HG02678 (cell line): ENCODE results near the gene ELOVL5.

Source experiments
- ATAC-seq: cut with Tn5 transposase; IDR thresholded peaks from one replicate; pipeline ENCODE4 v1.9.1; 2021; ENCODE audit warnings: mild to moderate bottlenecking, moderate library complexity; ENCODE audit not compliant: unreplicated experiment

Gene ELOVL5

DNA sequence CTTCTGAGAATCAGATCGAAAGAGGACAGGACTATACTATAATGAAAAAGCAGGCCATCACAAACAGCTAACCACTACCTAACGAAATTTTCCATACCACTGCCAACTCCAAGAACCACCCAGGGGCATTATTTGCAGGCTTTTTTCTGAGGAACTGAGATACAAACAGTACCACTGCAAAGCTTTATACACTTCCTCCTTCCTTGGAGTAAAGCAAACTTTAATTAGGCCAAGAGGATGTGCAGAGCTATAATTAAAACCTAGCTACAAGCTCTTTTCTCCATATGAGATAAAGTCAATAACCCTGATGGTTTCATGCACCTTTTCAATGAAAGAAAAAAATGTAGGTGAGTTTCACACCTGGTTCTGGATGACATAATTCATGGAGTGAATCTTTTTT lies 68.5 kb downstream of the ELOVL5 start:
- no peak for ATAC-seq

DNA sequence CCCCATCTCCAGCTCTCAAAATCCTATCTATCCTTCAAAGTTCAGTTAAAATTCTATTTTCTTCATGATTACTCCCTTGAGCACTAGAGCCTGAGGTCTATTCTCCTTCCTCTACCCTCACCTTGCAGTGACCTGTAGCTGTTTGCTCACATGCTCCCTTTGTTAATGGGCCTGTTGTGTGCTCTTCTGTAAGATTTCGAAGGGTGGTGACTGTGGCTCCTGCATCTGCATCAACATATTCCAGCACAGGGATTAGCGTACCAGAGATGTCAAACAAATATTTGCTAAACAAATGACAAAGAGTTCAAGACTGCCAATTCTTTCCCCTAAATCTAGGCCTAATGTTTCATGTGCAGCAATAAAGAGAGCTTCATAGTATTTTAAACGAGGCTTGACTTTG lies 69.5 kb downstream of the ELOVL5 start:
- no peak for ATAC-seq

DNA sequence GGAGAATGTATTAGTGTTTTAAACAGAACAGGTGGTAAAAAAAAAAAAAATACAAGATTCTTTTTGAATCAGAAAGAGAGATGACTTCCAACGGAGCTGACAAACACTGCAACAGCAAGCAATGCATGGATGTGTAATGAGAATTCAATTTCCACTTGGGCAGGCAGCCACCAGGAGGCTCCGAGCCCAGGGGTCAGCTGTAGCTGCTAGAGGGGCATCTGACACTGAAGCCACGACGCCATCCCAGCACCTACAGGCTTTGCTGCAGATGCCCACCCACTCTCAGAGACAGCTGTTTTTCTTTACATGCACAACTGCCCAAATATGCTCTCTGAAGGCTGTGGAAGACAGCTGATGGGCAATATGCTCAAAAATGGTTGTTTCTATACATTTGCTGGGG lies 75.4 kb downstream of the ELOVL5 start:
- no peak for ATAC-seq

DNA sequence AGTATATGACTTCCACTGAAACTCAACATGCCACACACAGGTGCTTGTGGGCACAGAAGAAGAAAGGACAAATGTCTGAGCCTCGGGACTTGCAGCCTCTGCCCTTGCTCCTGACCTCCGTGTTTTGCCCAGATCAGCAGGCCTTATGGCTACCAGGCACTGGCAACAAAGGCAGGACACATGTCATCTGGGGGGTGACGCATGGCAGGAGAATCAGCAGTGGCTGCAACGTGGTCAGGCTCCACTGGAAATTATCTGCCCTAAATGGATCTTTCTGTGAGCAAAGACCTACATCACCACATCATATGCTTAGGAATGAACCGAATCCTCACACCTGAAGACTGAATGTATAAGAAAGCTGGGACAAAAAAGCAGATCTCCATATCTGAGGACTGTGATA lies 78.9 kb downstream of the ELOVL5 start:
- no peak for ATAC-seq

DNA sequence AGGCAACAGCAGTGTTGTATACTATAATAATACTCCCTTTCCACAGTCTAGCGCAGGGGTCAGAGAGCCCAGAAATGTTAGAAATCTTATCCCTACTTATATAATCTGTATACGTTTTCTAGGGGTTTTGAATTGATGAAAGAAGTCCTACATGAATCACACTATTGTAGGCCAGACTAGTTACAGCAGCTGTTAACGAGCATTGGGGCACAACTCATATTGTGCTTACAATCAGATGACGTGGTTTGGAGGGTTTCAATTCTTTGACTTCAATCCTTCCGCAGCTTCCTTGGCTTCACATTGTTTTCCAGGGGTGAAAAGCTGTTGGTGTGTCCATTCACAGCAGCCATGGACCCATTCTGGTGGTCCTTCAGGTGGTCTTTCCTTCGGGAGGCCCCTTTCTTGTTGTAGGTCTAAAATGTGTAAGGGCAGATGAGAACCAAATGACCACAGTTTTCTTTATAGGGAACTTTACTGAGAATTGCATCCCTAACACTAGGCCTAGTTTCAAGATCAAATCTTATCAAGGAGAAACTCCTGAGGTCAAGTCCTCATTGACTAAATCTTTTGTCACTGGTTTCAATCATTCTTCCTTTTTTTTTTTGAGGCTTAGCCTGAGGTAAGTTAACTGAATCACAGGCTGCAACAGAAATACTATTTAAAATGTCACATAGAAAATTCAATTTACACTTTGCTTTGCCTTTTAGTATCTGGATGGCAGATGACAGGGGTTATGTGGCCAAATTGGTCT lies 79.7 kb downstream of the ELOVL5 start:
- ATAC-seq, result no peak

DNA sequence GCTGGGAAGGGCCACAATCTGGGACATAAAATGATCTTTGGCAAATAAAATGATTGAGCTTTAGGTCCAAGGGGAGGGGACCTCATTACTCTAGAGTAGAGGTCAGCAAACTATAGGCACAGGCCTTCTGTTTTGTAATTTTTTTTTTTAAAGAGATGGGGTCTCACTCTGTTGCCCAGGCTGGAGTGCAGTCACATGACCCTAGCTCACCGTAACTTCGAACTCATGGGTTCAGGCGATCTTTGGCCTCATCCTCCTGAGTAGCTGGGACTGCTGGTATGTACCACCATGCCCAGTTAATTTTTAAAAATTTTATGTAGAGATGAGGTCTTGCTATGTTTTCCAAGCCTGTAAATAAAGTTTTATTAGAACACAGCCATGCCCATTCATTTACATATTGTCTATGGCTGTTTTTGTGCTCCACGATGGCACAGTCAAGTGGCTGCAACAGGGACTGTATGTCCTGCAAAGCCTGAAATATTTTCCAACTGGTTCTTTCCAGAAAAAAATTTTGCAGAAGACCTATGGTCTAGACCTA lies 82.1 kb downstream of the ELOVL5 start:
- ATAC-seq, result no peak

DNA sequence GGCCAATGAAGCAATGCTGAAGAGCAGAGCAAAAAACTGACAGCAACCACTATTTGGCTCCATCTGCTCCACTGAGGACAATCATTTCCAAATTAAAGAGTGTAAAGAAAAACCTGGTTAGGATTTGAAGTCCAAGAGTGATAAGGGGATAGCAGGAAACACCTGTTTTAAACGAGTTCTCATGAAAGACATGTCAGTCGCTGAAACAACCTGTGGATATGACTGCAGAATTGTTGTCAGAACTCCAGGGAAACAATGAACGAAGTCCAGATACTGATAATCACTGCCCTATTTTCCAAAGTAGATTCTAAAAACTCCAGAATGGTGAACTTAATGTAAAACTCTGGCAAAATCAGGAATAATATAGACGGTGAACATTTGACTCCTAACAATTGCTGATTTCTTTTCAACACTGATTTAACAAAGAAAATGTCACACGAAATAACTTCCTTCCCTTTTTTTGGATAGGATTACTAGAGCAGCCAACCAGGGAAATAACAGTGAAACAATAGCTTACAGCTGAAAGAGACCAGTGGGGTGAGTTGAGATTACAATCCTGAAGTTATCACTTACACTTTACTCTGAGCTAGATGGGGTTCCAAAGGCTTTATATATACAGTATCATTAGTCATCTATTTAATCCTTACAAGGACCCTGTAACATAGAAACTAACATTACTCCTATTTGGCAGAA lies 83.7 kb downstream of the ELOVL5 start:
- no peak for ATAC-seq

DNA sequence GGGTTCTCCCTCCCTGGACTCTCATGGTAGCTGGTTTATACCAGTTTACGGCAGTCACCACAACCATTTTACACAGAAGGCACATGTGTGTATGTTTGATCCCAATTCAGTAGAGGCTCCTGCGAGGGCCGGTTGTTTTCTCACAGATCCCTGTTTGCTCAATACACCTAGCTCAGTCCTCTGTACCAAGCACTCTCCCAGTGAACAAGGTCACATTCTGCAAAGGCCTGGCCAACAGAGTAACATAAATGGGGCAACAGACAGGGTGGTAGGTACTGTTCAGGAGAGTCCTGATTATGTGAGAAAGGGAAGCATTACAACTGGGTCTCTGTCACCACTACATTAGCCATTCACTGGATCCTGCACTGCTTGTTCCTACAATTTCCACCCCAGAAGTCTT lies 84.4 kb downstream of the ELOVL5 start:
- ATAC-seq, result no peak

DNA sequence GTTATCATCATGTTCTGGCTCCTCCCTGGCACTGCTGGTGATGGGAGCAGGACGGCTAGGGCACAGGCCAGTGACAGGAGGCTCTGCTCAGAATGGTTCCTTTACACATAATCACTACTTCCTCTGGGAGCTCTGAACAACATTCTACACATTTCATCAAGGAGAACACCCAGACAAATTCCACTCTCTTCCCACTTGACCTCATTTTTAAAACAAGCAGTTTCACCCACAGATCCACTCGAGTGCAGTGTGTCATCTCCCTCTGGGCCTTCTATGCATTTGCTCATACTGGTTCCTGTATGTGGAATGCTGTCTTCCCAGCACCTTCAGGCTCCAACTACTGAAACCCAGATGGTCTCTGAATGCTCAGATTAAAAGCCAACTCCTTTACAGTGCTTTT lies 84.8 kb downstream of the ELOVL5 start:
- ATAC-seq, result no peak

DNA sequence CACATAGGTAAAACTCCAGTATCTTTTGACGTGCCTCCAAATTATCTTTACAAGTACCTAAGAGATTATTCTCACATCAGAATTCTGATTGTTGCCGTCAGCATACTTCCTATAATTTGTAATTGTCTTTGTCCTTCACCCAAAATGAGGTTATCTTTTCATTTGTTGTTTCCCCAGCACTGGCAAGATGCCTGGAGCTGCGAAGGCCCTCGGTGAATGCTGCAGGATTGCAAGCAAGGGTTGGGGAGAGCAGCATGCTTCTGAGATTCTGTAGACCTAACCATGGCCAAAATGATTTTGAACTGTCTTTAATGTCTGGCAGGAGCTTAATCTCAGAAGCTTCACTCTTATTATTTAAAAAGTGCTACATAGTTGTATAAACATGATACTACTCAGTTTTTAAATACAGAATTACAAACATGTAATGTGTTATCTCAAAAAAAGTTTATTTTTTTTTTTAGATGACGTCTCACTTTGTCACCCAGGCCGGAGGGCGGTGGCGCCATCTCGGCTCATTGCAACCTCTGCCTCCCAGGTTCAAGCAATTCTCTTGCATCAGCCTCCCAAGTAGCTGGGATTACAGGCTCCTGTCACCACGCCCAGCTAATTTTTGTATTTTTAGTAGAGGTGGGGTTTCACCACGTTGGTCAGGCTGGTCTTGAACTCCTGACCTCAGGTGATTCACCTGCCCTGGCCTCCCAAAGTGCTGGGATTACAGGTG lies 88.7 kb downstream of the ELOVL5 start:
- ATAC-seq, result no peak

DNA sequence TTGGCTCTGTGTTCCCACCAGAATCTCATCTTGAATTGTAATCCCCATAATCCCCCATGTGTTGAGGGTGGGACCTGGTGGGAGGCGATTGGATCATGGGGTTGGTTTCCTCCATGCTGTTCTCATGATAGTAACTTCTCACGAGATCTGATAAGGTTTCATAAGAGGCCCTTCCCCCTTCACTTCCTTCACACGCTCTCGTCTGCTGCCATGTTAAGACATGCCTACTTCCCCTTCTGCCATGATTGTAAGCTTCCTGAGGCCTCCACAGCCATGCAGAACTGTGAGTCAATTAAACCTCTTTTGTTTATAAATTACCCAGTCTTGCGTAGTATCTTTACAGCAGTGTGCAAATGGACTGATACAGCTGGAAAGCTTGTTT lies 90.0 kb downstream of the ELOVL5 start:
- ATAC-seq, result no peak

DNA sequence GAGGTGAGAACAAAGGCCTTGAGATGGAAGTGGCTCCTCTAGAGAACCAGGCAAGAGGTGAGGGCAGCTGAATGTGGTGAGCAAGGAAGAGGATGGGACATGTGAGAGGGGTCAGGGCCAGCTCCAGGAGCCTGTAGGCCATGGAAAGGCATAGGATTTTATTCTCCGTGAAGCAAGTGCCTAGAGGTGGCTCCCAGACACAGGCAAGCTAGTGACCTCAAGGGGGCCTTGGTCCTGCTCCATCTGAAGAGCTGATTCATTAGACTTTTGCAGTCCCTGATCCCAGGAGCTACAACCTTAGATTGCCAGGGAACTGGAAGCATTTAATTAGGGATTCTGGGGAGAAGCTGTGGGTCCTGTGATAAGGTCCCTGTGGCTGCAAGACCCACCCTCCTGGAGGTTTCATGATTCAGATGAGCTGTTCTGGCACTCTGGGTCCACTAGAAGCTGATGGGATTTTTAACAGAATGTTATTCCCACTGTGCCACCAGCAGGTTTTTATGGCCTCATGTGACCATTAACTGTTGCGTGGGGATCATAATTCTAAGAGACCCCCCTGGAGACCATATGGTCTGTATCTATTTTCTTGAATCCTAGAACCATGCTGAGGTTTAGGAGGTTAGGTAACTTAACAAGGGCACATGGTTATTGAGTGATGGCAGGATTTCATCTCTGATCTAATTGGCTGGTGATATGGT lies 90.5 kb downstream of the ELOVL5 start:
- no peak for ATAC-seq

DNA sequence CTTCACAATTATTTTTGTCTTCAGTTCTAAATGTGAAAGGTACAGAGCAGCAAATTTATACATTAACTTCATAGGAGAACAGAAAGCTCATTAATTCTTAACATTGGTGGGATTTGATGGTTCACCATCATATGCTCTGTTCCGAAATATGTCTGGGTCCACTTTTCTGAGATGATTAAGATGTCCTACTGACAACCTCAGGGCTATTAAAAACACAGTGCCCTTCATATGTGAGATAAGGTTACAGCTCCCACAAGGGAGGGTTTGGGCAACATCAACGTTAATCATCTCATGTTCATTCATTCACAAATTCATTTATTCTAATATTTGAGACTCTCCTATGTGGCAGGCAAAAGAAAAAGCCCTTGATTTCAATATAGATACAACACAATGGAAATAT lies 91.2 kb downstream of the ELOVL5 start:
- ATAC-seq, result no peak

DNA sequence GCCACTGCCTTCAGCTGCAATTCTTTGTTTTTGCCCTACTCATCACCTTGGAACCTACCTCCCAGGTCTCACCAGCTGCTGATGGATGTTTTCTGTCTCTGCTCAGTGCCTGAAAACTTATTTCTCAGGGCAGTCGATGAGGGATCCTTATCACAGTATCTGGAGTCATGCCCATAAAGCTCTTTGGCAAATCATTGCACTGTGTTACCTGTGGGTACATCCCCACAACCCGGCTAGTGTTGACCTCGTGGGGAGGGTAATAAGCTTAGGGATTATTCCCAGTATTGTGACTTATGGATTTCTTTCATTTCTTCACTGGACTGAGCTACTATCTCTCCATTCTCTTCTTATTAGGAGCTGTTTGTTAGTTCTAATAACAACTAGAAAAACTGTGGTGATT lies 91.7 kb downstream of the ELOVL5 start:
- no peak for ATAC-seq

DNA sequence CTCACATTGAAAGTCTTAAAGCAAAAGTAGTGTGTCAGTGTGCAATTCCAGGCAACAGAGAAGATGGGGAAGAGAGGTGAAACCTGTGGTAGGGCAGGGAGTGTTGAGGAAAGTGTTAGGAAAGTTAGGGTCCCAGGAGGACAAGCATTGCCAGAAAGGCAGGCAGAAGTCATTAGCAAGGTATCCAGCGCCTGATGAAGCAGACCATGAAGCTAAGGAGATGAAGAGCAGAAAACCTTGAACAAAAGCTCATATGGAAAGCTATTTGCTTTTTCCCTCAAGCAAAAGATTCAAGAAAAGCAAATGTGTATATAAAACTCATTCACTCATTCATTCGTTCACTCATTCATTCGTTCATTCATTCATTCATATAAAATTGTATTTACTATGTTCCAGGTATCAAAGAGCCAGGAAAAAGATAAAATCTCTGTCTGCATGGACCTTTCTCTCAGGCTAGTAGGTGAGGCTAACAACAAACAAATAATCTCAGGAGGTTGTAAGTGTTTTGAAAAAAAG lies 96.5 kb downstream of the ELOVL5 start:
- ATAC-seq, result no peak

DNA sequence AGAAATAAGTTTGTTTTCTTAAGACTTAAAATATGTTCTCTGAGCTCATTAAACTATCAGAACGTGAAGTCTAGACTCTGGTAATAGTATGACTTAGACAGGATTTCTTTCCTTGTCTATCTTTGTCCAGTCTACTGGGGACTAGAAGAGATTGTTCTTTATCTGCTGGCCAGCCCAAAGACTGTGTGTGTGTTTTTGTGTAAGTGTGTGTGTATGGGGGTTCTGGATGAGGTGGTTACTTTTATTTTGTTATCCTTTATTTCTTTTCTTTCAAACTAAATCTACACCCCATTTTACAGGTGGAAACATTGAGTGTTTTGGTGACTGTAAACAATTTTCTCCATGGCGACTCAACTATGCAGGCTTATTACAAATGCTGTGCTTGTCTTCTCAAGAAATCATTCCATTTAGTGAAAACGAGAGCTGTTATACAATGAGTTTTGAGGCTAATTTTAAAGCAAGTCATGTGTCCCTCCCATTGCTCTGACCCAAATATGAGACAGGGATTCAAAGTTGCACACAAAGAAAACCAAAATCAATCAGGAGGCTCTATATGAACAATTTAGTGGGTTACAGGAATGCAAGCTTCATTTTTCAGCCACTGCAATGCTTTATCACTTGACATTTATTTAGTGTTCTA lies 97.6 kb downstream of the ELOVL5 start:
- no peak for ATAC-seq

DNA sequence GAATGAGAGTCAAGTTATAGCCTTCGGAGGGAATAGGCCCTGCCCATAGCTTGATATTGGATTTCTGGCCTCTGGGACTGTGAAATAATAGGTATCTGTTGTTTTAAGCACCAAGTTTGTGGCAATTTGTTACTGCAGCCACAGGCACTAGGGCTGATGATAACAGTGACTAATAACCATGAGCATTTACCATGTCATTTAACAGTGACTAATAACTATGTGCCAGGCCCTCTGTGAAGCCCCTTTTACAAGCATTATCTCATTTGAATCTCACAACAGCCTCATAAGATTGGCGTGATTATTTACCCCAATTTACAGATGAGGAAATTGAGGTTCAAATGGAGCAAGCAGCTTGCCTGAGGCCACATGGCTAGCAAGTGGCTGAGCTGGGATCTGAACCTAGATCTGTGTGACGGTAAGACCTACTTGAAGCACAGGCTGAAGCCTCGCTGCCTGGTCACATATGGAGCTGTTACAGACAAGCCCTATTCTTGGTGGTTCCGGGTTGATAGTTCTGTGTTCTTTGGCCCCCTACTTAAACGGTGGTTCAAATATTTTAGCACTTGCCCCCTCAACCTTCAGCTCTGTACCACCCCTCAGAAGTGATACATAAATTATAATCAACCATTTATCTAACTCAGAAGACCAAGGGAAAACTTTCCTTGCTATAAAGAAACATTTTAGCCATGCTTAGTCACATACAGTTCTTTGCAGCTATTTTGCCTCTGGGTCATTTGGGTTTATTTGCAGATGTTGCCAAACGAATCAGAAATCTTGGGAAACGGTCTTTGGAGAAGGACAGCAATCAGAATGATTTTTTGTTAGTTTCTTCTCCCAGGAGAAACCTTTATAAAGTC lies 98.3 kb downstream of the ELOVL5 start:
- ATAC-seq, result no peak

DNA sequence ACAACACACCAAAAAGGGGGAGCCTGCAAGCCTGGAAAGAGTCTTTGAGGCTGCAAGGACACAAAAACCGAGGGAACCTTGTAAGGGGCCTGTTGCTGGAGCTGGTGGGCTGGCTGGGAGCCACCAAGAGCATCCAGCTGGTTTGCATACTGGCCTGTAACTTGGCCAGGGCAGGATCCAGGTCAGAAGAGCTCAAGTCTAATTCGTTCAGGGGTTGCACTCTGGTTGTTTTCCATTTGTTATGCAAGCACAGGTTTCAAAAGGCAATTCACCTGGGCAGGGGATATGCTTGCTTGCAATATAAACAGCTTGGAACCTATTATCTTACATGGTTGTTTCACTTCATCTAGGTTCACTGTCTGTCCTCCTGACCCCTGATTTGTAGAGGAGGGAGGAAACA lies 101.8 kb downstream of the ELOVL5 start:
- ATAC-seq, result no peak

DNA sequence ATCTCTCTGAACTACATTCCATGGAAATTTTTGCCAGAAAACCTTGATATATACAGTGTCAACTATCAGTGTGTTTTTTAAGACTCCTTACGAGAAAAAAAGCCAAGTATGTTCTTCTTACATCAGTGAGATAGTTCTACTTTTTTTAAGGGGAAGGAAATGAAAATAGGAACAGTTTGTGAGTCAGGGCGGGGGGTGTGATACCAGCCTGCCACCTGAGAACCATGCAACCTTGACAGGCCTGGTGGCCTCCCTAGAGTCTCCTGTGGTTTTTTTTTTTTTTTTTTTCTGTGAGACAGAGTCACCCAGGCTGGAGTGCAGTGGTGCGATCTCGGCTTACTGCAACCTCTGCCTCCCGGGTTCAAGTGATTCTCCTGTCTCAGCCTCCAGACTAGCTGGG lies 103.8 kb downstream of the ELOVL5 start:
- ATAC-seq, result peak; percentile 88
